K562 (cell line): ENCODE results near the gene SERPINB5. TPM values are rescaled to one million over a fixed set of nuclear protein-coding genes. Genes with fewer than 3 reads are reported as not detected.

Source experiments
- ATAC-seq: fragments of 200-7000 bp; cut with Tn5 transposase; 3 replicates; pipeline ENCODE4 v1.9.1; 2020; ENCODE audit warnings: moderate library complexity
- BruUV-seq: library from RNA; stranded (reverse); fragments of 400-500 nt; replicated peaks from 2 replicates; lab custom pipeline; 2021; lab: Mats Ljungman, UMichigan
- CTCF ChIA-PET: fragments of 300-600 bp; formaldehyde crosslinking; extraction: SDS; loops from one replicate; lab custom pipeline; 2021; ENCODE audit warnings: low intra/inter-chr PET ratio; lab: Yijun Ruan, JAX
- POLR2A ChIA-PET: fragments of 300-600, 350-650 bp; sonication (Branson Sonifier 250); formaldehyde crosslinking; extraction: SDS; loops from one replicate; lab custom pipeline; 2021; ENCODE audit warnings: antibody characterized with exemption, inconsistent platforms; lab: Yijun Ruan, JAX
- DNase-seq, 4 experiments: peaks; one replicate each; pipeline versions ENCODE4 v3.0.0 to v3.0.0-alpha.2; 2011 to 2018; ENCODE audit warnings: low spot score in 3 of 4, mixed read lengths in 3 of 4; ENCODE audit errors: extremely low read depth in 1 of 4
- FAIRE-seq: peaks from 2 replicates; lab custom pipeline; 2011; peaks lifted over from hg19 to GRCh38; lab: Jason Lieb, UNC
- H2AFZ ChIP-seq: 2 replicates; pipeline ENCODE4 v1.6.0; 2011; ENCODE audit warnings: low read depth, low read length, control low read depth, inconsistent platforms
- H3K27ac ChIP-seq: fragments of 200-600 bp; 3 replicates; pipeline ENCODE4 v1.8.0; 2011; ENCODE audit warnings: low read depth, mild to moderate bottlenecking, control low read depth, inconsistent platforms, low read length, moderate library complexity, mixed read lengths; ENCODE audit errors: extremely low read depth
- H3K27me3 ChIP-seq, 2 experiments: fragments of 300-600 bp in 1 of 2; 2 replicates in 1 of 2; 3 replicates in 1 of 2; pipeline versions ENCODE4 v1.6.0 to v1.8.0; 2011; ENCODE audit warnings: inconsistent platforms in 2 of 2, low read length in 2 of 2, mild to moderate bottlenecking in 1 of 2, mixed read lengths in 1 of 2, moderate library complexity in 1 of 2; ENCODE audit not compliant: control insufficient read depth in 2 of 2, insufficient read depth in 2 of 2
- H3K36me3 ChIP-seq: fragments of 300-600 bp; 3 replicates; pipeline ENCODE4 v1.8.0; 2011; ENCODE audit warnings: mild to moderate bottlenecking, low read length, inconsistent platforms; ENCODE audit not compliant: control insufficient read depth, insufficient read depth
- H3K4me1 ChIP-seq, 2 experiments: fragments of 200-600 bp in 1 of 2; replicated peaks in 1 of 2; 2 replicates in 1 of 2; 3 replicates in 1 of 2; pipeline versions ENCODE4 v1.5.1 to v1.8.0; 2011; ENCODE audit warnings: inconsistent platforms in 2 of 2, low read length in 2 of 2, mild to moderate bottlenecking in 1 of 2, mixed read lengths in 1 of 2, moderate library complexity in 1 of 2; ENCODE audit not compliant: control insufficient read depth in 2 of 2, insufficient read depth in 2 of 2
- H3K4me2 ChIP-seq: 2 replicates; pipeline ENCODE4 v1.6.1; 2011; ENCODE audit warnings: low read length, control low read depth, inconsistent platforms, mixed read lengths; ENCODE audit not compliant: insufficient read depth
- H3K4me3 ChIP-seq: fragments of 200-600 bp; sonication (generic), shearing (Covaris generic); 2 replicates; pipeline ENCODE4 v1.5.1; 2016; ENCODE audit warnings: control low read depth, inconsistent platforms
- H3K79me2 ChIP-seq: fragments of 200-600 bp; 3 replicates; pipeline ENCODE4 v1.8.0; 2011; ENCODE audit warnings: low read length, inconsistent platforms; ENCODE audit not compliant: control insufficient read depth, insufficient read depth
- H3K9ac ChIP-seq, 2 experiments: 2 replicates each; pipeline versions ENCODE4 v1.6.0 to v1.6.1; 2011; ENCODE audit warnings: low read depth in 2 of 2, low read length in 2 of 2, control low read depth in 1 of 2, inconsistent platforms in 1 of 2, mild to moderate bottlenecking in 1 of 2, mixed read lengths in 1 of 2; ENCODE audit not compliant: insufficient read depth in 1 of 2
- H3K9me1 ChIP-seq: one replicate; pipeline ENCODE4 v1.6.0; 2011; ENCODE audit warnings: inconsistent platforms, mild to moderate bottlenecking, low read length, moderate library complexity; ENCODE audit not compliant: control insufficient read depth, insufficient read depth
- H3K9me3 ChIP-seq: replicated peaks from 2 replicates; pipeline ENCODE4 v1.5.1; 2011; ENCODE audit warnings: low read depth, low read length, inconsistent platforms; ENCODE audit not compliant: control insufficient read depth, insufficient read depth
- H4K20me1 ChIP-seq: replicated peaks from 2 replicates; pipeline ENCODE4 v1.6.1; 2011; ENCODE audit warnings: low read length, inconsistent platforms, mixed read lengths; ENCODE audit not compliant: control insufficient read depth, insufficient read depth
- FOXM1 ChIP-seq, 2 experiments: fragments of 450-650 bp in 1 of 2; sonication (generic) in 1 of 2; formaldehyde crosslinking in 1 of 2; IDR thresholded peaks; 2 replicates each; pipeline versions ENCODE4 v1.6.1 to v1.9.0; 2017 to 2022; ENCODE audit warnings: low read depth in 2 of 2, mild to moderate bottlenecking in 2 of 2, missing genetic modification reagents in 1 of 2, moderate library complexity in 1 of 2
- HDAC2 ChIP-seq: fragments of 450-650 bp; IDR thresholded peaks from 2 replicates; pipeline ENCODE4 v1.6.1; 2016; ENCODE audit warnings: mild to moderate bottlenecking
- NCOA1 ChIP-seq: fragments of 450-650 bp; IDR thresholded peaks from 2 replicates; pipeline ENCODE4 v1.6.1; 2016; ENCODE audit warnings: low read depth
- NR2C1 ChIP-seq, 2 experiments: fragments of 450-650 bp; IDR thresholded peaks; 2 replicates each; pipeline ENCODE4 v1.6.1; 2017; ENCODE audit warnings: mild to moderate bottlenecking in 2 of 2, antibody characterized with exemption in 1 of 2, inconsistent platforms in 1 of 2, missing compliant biosample characterization in 1 of 2, missing genetic modification characterization in 1 of 2
- POLR2AphosphoS5 ChIP-seq: IDR thresholded peaks from 2 replicates; pipeline ENCODE4 v1.6.1; 2011; ENCODE audit warnings: mild to moderate bottlenecking, low read depth, low read length, moderate library complexity; ENCODE audit not compliant: control insufficient read depth, insufficient read depth
- POU5F1 ChIP-seq: fragments of 150-350 bp; IDR thresholded peaks from 2 replicates; pipeline ENCODE4 v1.6.1; 2014; ENCODE audit warnings: borderline replicate concordance, low read length, low read depth, mild to moderate bottlenecking; ENCODE audit not compliant: partially characterized antibody
- ZNF175 ChIP-seq: fragments of 200-800 bp; sonication (Bioruptor generic); IDR thresholded peaks from 2 replicates; pipeline ENCODE4 v1.6.1; 2016; ENCODE audit warnings: low read depth, mild to moderate bottlenecking, missing genetic modification characterization, missing compliant biosample characterization
- ZNF384 ChIP-seq: IDR thresholded peaks from 2 replicates; pipeline ENCODE4 v1.6.1; 2012; ENCODE audit warnings: low read depth, low read length, improper control_type of control experiment
- ZNF431 ChIP-seq: sonication (generic); formaldehyde crosslinking; IDR thresholded peaks from 2 replicates; pipeline ENCODE4 v1.8.0; 2022; ENCODE audit warnings: mild to moderate bottlenecking, missing genetic modification reagents
- ZNF717 ChIP-seq: fragments of 250-450 bp; sonication (Bioruptor Pico); IDR thresholded peaks from 2 replicates; pipeline ENCODE4 v1.5.0; 2021
- WGBS: fragments of 100-300 bp; shearing (Covaris generic); methylation state at CpG from one replicate; pipeline ENCODE4 v1.1.6; 2016; ENCODE audit warnings: low coverage, mixed read lengths; ENCODE audit not compliant: insufficient coverage; ENCODE audit errors: missing lambda C conversion rate; 5-methylcytosine and 5-hydroxymethylcytosine counted together
- in situ Hi-C: fragments of 300-500 bp; cut with MboI; formaldehyde crosslinking; loops from 4 replicates; pipeline ENCODE4 v1.15.0; 2018; ENCODE audit warnings: inconsistent platforms, mixed read lengths
- intact Hi-C: fragments of 100-400 bp; cut with micrococcal nuclease; formaldehyde crosslinking; loops from 2 replicates; pipeline ENCODE4 v1.14.2; 2022
- polyA plus RNA-seq, 8 experiments: library from polyadenylated mRNA; depleted of rRNA in 4 of 8; stranded (reverse) in 5 of 8; unstranded in 3 of 8; fragments of >200 nt; fragmentation: Nextera tagmentation in 2 of 8; fragmentation: Illumina TruSeq in 1 of 8; extraction: Ambion mirVana in 2 of 8; extraction: Trizol in 1 of 8; gene quantifications; 2 replicates each; pipeline versions ENCODE4 v1.2.1 to v1.2.3, GENCODE V29; 2011 to 2014; ENCODE audit warnings: inconsistent platforms in 1 of 8, missing spikeins in 1 of 8
- total RNA-seq, 7 experiments: library from RNA; depleted of rRNA in 6 of 7; stranded (reverse); fragments of >200 nt in 6 of 7; fragmentation: Illumina TruSeq in 2 of 7; extraction: Trizol in 2 of 7; gene quantifications; 2 replicates each; pipeline versions ENCODE4 v1.2.1 to v1.2.3, GENCODE V29; 2011 to 2021; ENCODE audit warnings: low replicate concordance in 1 of 7
- TF ChIP-seq, protein P1 (sequence below), 2 experiments: IDR thresholded peaks in 1 of 2; conservative IDR thresholded peaks in 1 of 2; 2 replicates each; pipeline ENCODE4 v1.6.1; 2016; ENCODE audit warnings: low read depth in 2 of 2, mild to moderate bottlenecking in 1 of 2, missing compliant biosample characterization in 1 of 2, missing genetic modification characterization in 1 of 2, moderate library complexity in 1 of 2
- TF ChIP-seq, protein P2 (sequence below): fragments of 450-650 bp; IDR thresholded peaks from 2 replicates; pipeline ENCODE4 v1.6.1; 2014; ENCODE audit warnings: low read depth, mild to moderate bottlenecking, moderate library complexity, borderline replicate concordance
- TF ChIP-seq, protein P3 (sequence below): sonication (generic); formaldehyde crosslinking; IDR thresholded peaks from 2 replicates; pipeline ENCODE4 v1.8.0; 2022; ENCODE audit warnings: mild to moderate bottlenecking, missing genetic modification reagents

SERPINB5 gene
- total and polyA plus RNA-seq, 9 of the 15 experiments (the other 6 are each of a cell fraction or from before 2014, with no cell fraction given), result 0.05 to 1.4 (median 0.49) TPM; not detected in 1

GRCh38 chr18:63443829-63444228 is 32.9 kb upstream of the SERPINB5 start:
- in situ Hi-C loops (no loop called here), intact Hi-C loops (no loop called here)
- H3K9me3 ChIP-seq, result no peaks in the 10 kb centered on the region
- WGBS, result 32% methylated on average over 6 of the region's 6 CpGs
- no peak overlapping the region for H3K4me2 ChIP-seq
- no peaks in the 10 kb centered on the region for H3K4me1 ChIP-seq
- H3K36me3 ChIP-seq, result no peaks in the 10 kb centered on the region
- no peak overlapping the region for H3K9ac ChIP-seq
- H4K20me1 ChIP-seq, result no peaks in the 10 kb centered on the region
- FAIRE-seq (no peak), DNase-seq (no peak), ATAC-seq (no peak)
- H3K79me2 ChIP-seq, result no peaks in the 10 kb centered on the region
- H2AFZ ChIP-seq, result no peak overlapping the region
- POLR2A ChIA-PET, result no interaction called here
- no TSS peak for BruUV-seq
- CTCF ChIA-PET, result no interaction called here
- H3K27ac ChIP-seq, result no peak overlapping the region
- H3K4me3 ChIP-seq, result no peak overlapping the region
- peaks cover 0 to 4% of the 10 kb centered on the region in 2 experiments; a peak in 1 of 5 replicates for H3K27me3 ChIP-seq
- H3K9me1 ChIP-seq, result no peaks in the 10 kb centered on the region
- TF ChIP-seq HDAC2 (no peak), NR2C1 (IDR thresholded peaks at IDR 0.05) (no peak), NR2C1 (tag; IDR thresholded peaks at IDR 0.05) (no peak), POU5F1 (no peak), ZNF384 (no peak), FOXM1 (IDR thresholded peaks at IDR 0.05; ENCODE audit: low read depth) (no peak), FOXM1 (CRISPR knock-in tag; IDR thresholded peaks at IDR 0.05; ENCODE audit: low read depth) (no peak), ZNF175 (CRISPR knock-in tag) (no peak), ZNF717 (CRISPR knock-in tag) (no peak), POLR2AphosphoS5 (no peak), ZNF431 (CRISPR knock-in tag) (no peak), NCOA1 (no peak)
- TF ChIP-seq, protein P1, sequence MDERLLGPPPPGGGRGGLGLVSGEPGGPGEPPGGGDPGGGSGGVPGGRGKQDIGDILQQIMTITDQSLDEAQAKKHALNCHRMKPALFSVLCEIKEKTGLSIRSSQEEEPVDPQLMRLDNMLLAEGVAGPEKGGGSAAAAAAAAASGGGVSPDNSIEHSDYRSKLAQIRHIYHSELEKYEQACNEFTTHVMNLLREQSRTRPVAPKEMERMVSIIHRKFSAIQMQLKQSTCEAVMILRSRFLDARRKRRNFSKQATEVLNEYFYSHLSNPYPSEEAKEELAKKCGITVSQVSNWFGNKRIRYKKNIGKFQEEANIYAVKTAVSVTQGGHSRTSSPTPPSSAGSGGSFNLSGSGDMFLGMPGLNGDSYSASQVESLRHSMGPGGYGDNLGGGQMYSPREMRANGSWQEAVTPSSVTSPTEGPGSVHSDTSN (CRISPR knock-in tag; IDR thresholded peaks at IDR 0.05; ENCODE audit: low read depth), result no peak
- TF ChIP-seq, protein P1 (tag; conservative IDR thresholded peaks at IDR 0.05; ENCODE audit: low read depth), result no peak
- TF ChIP-seq, protein P2, sequence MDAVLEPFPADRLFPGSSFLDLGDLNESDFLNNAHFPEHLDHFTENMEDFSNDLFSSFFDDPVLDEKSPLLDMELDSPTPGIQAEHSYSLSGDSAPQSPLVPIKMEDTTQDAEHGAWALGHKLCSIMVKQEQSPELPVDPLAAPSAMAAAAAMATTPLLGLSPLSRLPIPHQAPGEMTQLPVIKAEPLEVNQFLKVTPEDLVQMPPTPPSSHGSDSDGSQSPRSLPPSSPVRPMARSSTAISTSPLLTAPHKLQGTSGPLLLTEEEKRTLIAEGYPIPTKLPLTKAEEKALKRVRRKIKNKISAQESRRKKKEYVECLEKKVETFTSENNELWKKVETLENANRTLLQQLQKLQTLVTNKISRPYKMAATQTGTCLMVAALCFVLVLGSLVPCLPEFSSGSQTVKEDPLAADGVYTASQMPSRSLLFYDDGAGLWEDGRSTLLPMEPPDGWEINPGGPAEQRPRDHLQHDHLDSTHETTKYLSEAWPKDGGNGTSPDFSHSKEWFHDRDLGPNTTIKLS, result no peak
- TF ChIP-seq, protein P3, sequence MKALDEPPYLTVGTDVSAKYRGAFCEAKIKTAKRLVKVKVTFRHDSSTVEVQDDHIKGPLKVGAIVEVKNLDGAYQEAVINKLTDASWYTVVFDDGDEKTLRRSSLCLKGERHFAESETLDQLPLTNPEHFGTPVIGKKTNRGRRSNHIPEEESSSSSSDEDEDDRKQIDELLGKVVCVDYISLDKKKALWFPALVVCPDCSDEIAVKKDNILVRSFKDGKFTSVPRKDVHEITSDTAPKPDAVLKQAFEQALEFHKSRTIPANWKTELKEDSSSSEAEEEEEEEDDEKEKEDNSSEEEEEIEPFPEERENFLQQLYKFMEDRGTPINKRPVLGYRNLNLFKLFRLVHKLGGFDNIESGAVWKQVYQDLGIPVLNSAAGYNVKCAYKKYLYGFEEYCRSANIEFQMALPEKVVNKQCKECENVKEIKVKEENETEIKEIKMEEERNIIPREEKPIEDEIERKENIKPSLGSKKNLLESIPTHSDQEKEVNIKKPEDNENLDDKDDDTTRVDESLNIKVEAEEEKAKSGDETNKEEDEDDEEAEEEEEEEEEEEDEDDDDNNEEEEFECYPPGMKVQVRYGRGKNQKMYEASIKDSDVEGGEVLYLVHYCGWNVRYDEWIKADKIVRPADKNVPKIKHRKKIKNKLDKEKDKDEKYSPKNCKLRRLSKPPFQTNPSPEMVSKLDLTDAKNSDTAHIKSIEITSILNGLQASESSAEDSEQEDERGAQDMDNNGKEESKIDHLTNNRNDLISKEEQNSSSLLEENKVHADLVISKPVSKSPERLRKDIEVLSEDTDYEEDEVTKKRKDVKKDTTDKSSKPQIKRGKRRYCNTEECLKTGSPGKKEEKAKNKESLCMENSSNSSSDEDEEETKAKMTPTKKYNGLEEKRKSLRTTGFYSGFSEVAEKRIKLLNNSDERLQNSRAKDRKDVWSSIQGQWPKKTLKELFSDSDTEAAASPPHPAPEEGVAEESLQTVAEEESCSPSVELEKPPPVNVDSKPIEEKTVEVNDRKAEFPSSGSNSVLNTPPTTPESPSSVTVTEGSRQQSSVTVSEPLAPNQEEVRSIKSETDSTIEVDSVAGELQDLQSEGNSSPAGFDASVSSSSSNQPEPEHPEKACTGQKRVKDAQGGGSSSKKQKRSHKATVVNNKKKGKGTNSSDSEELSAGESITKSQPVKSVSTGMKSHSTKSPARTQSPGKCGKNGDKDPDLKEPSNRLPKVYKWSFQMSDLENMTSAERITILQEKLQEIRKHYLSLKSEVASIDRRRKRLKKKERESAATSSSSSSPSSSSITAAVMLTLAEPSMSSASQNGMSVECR (CRISPR knock-in tag), result no peak
